HG03139 (cell line): ENCODE results near the gene M1AP.

ENCODE experiments used
- ATAC-seq: cut with Tn5 transposase; IDR thresholded peaks from one replicate; pipeline ENCODE4 v1.9.1; 2021; ENCODE audit not compliant: unreplicated experiment

The M1AP gene

GRCh38 chr2:74550231-74550630 lies 97.9 kb downstream of the M1AP start:
- no peak for ATAC-seq

GRCh38 chr2:74548900-74549826 lies 99.0 kb downstream of the M1AP start:
- no peak for ATAC-seq

- ATAC-seq: no peak
These were observed 99.7 kb downstream of the M1AP start for GRCh38 chr2:74548285-74548899.

GRCh38 chr2:74546004-74546403 lies 102.1 kb downstream of the M1AP start:
- ATAC-seq: no peak

GRCh38 chr2:74544634-74545033 lies 103.5 kb downstream of the M1AP start:
- no peak for ATAC-seq

- ATAC-seq: no peak
These were observed 105.2 kb downstream of the M1AP start for GRCh38 chr2:74542978-74543377.

- no peak for ATAC-seq
These were observed 107.8 kb downstream of the M1AP start for GRCh38 chr2:74540291-74540690.

- ATAC-seq: no peak
These were observed 109.2 kb downstream of the M1AP start for GRCh38 chr2:74538881-74539339.

- ATAC-seq: no peak
These were observed 111.0 kb downstream of the M1AP start for GRCh38 chr2:74537140-74537539.

GRCh38 chr2:74536166-74536950 lies 111.8 kb downstream of the M1AP start:
- ATAC-seq: no peak

- ATAC-seq: no peak
These were observed 112.6 kb downstream of the M1AP start for GRCh38 chr2:74535440-74535965.

- no peak for ATAC-seq
These were observed 113.7 kb downstream of the M1AP start for GRCh38 chr2:74534411-74534810.

GRCh38 chr2:74533464-74533863 lies 114.7 kb downstream of the M1AP start:
- no peak for ATAC-seq

- ATAC-seq: no peak
These were observed 115.9 kb downstream of the M1AP start for GRCh38 chr2:74532222-74532621.

- no peak for ATAC-seq
These were observed 116.5 kb downstream of the M1AP start for GRCh38 chr2:74531666-74532065.

- peak; percentile 26 for ATAC-seq
These were observed 117.6 kb downstream of the M1AP start for GRCh38 chr2:74530239-74531187.

- peak; percentile 71 for ATAC-seq
These were observed 118.5 kb downstream of the M1AP start, which contains the start of the genes AUP1 and HTRA2 for GRCh38 chr2:74529357-74530238. TSS of gene AUP1 (minus strand) at chr2:74529706. CDS start at chr2:74529629, 77 bp downstream. TSS of gene HTRA2 (plus strand) at chr2:74529933. CDS start at chr2:74530007, 74 bp downstream.

- peak; percentile 12 for ATAC-seq
These were observed 119.4 kb downstream of the M1AP start for GRCh38 chr2:74528600-74529356.
